ENCODE data around the gene VDAC2.

DNA sequence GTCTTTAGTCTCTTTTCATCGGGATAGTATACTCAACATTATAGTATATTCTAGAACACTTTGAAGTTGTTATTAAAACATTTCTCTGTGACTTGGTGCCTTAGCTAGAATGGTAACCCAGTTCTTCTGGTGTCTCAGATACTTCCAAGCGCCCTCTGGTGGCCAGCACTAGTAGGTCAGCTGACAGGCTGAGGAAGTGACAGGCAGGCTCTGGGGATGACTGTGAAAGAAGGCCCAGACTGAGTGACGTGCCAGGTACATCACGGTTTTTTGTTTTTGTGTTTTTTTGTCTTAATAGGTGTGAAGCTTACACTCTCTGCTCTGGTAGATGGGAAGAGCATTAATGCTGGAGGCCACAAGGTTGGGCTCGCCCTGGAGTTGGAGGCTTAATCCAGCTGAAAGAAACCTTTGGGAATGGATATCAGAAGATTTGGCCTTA, 20.0 kb downstream of the VDAC2 start:
- TF ChIP-seq CTCF (conservative IDR thresholded peaks at IDR 0.05; ENCODE audit: low read depth, low read length) (peak; percentile 97), EZH2 (IDR thresholded peaks at IDR 0.05; ENCODE audit: borderline replicate concordance, low read depth, low read length, poor library complexity, severe bottlenecking) (no peak)
